CD8-positive, alpha-beta memory T cell (primary cell): Measurements from ENCODE around the gene RASSF1. TPM values are rescaled to one million over a fixed set of nuclear protein-coding genes. Genes with fewer than 3 reads are reported as not detected.

ENCODE experiments used
- CTCF ChIA-PET: fragments of 350-600 bp; sonication (Branson Sonifier 250); formaldehyde crosslinking; loops from one replicate; lab custom pipeline; 2021; ENCODE audit warnings: antibody characterized with exemption; lab: Charles Lee
- POLR2A ChIA-PET: fragments of 350-600 bp; sonication (Branson Sonifier 250); formaldehyde crosslinking; loops from one replicate; lab custom pipeline; 2021; ENCODE audit warnings: antibody characterized with exemption; lab: Charles Lee
- DNase-seq, 5 donors: peaks; one replicate each; pipeline versions ENCODE4 v3.0.0 to v3.0.0-alpha.2; 2020 to 2022; ENCODE audit warnings: mixed read lengths in 1 of 5
- H3K27ac ChIP-seq: one replicate; pipeline ENCODE4 v1.7.0; 2013; ENCODE audit warnings: low read depth, mild to moderate bottlenecking, low read length, moderate library complexity
- H3K27me3 ChIP-seq: 2 replicates; pipeline ENCODE4 v1.7.0; 2013; ENCODE audit warnings: low read length, mild to moderate bottlenecking; ENCODE audit not compliant: insufficient read depth, poor library complexity, severe bottlenecking
- H3K36me3 ChIP-seq: 2 replicates; pipeline ENCODE4 v1.7.0; 2013; ENCODE audit warnings: mild to moderate bottlenecking, low read length, moderate library complexity; ENCODE audit not compliant: insufficient read depth
- H3K4me1 ChIP-seq: 2 replicates; pipeline ENCODE4 v1.7.0; 2013; ENCODE audit warnings: mild to moderate bottlenecking, low read length, moderate library complexity; ENCODE audit not compliant: insufficient read depth
- H3K4me3 ChIP-seq: 2 replicates; pipeline ENCODE4 v1.7.0; 2013; ENCODE audit warnings: mild to moderate bottlenecking, low read length
- H3K9me3 ChIP-seq: 2 replicates; pipeline ENCODE4 v1.7.0; 2013; ENCODE audit warnings: mild to moderate bottlenecking, low read length
- H3K27ac Mint-ChIP-seq, 8 donors: one replicate each; pipeline ENCODE4 v1.8.0; 2020 to 2021; ENCODE audit warnings: mixed read lengths in 8 of 8, mild to moderate bottlenecking in 6 of 8, inconsistent platforms in 3 of 8, moderate library complexity in 3 of 8
- H3K27me3 Mint-ChIP-seq, 2 donors: one replicate each; pipeline ENCODE4 v1.8.0; 2020 to 2021; ENCODE audit warnings: mixed read lengths in 2 of 2, mild to moderate bottlenecking in 1 of 2, moderate library complexity in 1 of 2
- H3K36me3 Mint-ChIP-seq, 3 donors: one replicate each; pipeline ENCODE4 v1.8.0; 2020 to 2021; ENCODE audit warnings: mixed read lengths in 3 of 3, inconsistent platforms in 1 of 3, mild to moderate bottlenecking in 1 of 3
- H3K4me1 Mint-ChIP-seq, 3 donors: one replicate each; pipeline ENCODE4 v1.8.0; 2020 to 2021; ENCODE audit warnings: mixed read lengths in 3 of 3, inconsistent platforms in 1 of 3, mild to moderate bottlenecking in 1 of 3
- H3K4me3 Mint-ChIP-seq, 7 donors: one replicate each; pipeline ENCODE4 v1.8.0; 2020 to 2021; ENCODE audit warnings: mixed read lengths in 7 of 7, mild to moderate bottlenecking in 6 of 7, moderate library complexity in 4 of 7, inconsistent platforms in 2 of 7
- H3K9me3 Mint-ChIP-seq, 5 donors: one replicate each; pipeline ENCODE4 v1.8.0; 2020 to 2022; ENCODE audit warnings: mixed read lengths in 5 of 5, mild to moderate bottlenecking in 3 of 5, moderate library complexity in 2 of 5, inconsistent platforms in 1 of 5
- polyA plus RNA-seq: library from polyadenylated mRNA; unstranded; fragments of 300-500 nt; fragmentation: Illumina TruSeq; gene quantifications from one replicate; pipeline ENCODE4 v1.2.3, GENCODE V29; 2021
- total RNA-seq, 2 experiments: library from RNA; stranded (reverse); gene quantifications; one replicate each; pipeline ENCODE4 v1.2.3, GENCODE V29; 2021

RASSF1 gene
- total and polyA plus RNA-seq, 3 experiments from 2014 or later, result 70.8 to 152 (median 71.9) TPM

DNA sequence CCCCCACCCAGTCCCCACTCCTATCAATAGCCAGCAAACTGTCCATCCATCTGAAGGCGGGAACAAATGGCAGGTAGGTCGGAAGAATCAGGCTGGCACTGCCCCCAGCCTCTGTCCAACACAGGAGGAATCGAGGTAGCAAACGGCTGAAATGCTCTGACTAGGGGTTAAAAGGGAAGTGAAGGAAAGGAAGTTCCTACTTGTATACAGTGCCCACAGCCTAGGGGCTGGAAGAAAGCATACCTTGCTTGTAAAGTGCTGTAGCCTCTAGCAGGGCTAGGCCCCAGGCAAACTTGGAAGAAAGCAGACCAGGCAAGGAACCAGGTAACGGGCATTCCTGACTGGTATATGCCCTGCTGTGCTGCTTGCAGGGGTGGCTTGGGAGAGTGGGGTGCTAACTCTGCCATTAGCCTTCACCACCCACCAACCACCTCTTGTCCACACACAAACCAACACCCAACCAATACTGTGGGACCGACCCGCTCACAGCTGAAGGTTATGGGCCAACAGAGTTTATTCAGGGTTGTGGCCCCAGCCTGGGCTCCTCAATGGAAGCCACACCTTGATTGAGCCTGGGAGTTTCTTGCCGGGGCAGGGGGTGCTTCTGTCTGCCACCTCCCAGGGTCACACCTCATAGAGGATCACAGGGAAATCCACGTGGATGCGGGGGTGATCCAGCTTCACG is 15.0 kb downstream of the RASSF1 start:
- H3K4me3 Mint-ChIP-seq, result peak overlapping the region in 3 of 7 donors; percentile 47 to 85 (median 76)
- H3K4me3 ChIP-seq, result no peak overlapping the region
- H3K4me1 Mint-ChIP-seq, result peaks cover 20 to 40% (median 26%) of the 10 kb centered on the region in 3 donors
- H3K36me3 Mint-ChIP-seq, result peaks cover 0 to 41% (median 0%) of the 10 kb centered on the region in 3 donors
- POLR2A ChIA-PET, result interaction anchor here (3.9 kb wide), 1 partner anchor 12 kb away, joined by 57 read pairs; no protein-coding TSS in a partner anchor
- peak overlapping the region in 5 of 8 donors; percentile 45 to 80 (median 66) for H3K27ac Mint-ChIP-seq
- CTCF ChIA-PET, result interaction anchor here (1.0 to 3.3 kb wide), 4 partner anchors 11 to 26 kb away, joined by 3 to 22 read pairs (median 12); partner anchors contain the start of genes HYAL3 and NAA80
- no peaks in the 10 kb centered on the region for H3K9me3 Mint-ChIP-seq
- H3K36me3 ChIP-seq, result peaks cover 15% of the 10 kb centered on the region
- peaks cover 24% of the 10 kb centered on the region for H3K4me1 ChIP-seq
- DNase-seq, result no peak
- H3K27ac ChIP-seq, result no peak overlapping the region
- no peaks in the 10 kb centered on the region for H3K27me3 ChIP-seq
- H3K9me3 ChIP-seq, result no peaks in the 10 kb centered on the region
- peaks cover 0 to 1% of the 10 kb centered on the region in 2 donors for H3K27me3 Mint-ChIP-seq

GRCh38 chr3:50325113-50325480 is 15.5 kb downstream of the RASSF1 start:
- Mint-ChIP-seq H3K36me3 (peaks cover 0 to 35% (median 0%) of the 10 kb centered on the region in 3 donors), H3K27ac (peak overlapping the region in 5 of 8 donors; percentile 33 to 80 (median 70)), H3K27me3 (peaks cover 0 to 1% of the 10 kb centered on the region in 2 donors), H3K9me3 (no peaks in the 10 kb centered on the region), H3K4me3 (peak overlapping the region in 3 of 7 donors; percentile 47 to 85 (median 76)), H3K4me1 (peaks cover 25 to 45% (median 31%) of the 10 kb centered on the region in 3 donors)
- DNase-seq, result no peak
- Histone ChIP-seq H3K27me3 (no peaks in the 10 kb centered on the region), H3K4me3 (no peak overlapping the region), H3K27ac (no peak overlapping the region), H3K4me1 (peaks cover 29% of the 10 kb centered on the region), H3K36me3 (peaks cover 11% of the 10 kb centered on the region), H3K9me3 (no peaks in the 10 kb centered on the region)
- POLR2A ChIA-PET, result no interaction called here
- CTCF ChIA-PET, result interaction anchor here (1.0 to 3.3 kb wide), 11 partner anchors 11 to 131 kb away, joined by 3 to 22 read pairs (median 4); partner anchors contain the start of genes HYAL3 and NAA80

DNA sequence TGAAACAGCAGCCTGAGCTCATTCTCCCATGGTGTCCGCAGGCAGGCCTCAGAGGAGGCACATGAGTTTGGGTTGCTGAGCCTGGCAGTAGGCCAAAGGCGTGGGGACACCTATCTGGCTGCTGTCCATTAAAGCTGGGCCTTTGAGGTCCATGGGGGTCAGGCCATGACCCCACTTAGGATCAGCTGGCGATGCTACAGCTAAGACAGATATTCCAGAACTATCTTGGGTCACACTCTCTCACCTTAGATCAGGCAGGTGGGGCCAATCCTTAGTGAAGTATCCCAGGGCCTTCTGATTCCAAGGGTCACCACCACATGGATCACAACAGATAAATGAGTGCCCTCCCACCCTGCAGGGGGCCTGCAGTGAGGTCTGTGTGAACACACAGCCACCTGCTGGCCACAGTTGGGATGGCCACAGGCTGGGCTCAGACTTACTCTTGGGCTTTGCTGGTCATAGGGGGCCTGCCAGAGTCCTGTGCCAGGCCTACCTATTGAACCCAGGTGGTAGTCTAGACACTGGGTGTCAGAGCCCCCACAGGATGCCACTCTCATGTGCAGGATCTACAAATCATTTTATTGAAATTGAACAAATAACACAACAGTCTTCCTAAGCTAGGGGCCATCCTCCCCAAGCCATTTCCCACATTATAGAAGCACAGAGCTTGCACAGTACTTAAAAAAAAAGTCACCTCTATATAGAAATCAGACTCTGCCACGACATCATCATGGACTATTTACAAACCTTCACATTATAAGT is 16.1 kb downstream of the RASSF1 start:
- Histone ChIP-seq H3K36me3 (peaks cover 6% of the 10 kb centered on the region), H3K4me1 (peaks cover 35% of the 10 kb centered on the region), H3K9me3 (no peaks in the 10 kb centered on the region), H3K27ac (no peak overlapping the region), H3K4me3 (no peak overlapping the region), H3K27me3 (no peaks in the 10 kb centered on the region)
- H3K9me3 Mint-ChIP-seq, result no peaks in the 10 kb centered on the region
- peaks cover 30 to 51% (median 36%) of the 10 kb centered on the region in 3 donors for H3K4me1 Mint-ChIP-seq
- H3K27me3 Mint-ChIP-seq, result peaks cover 0 to 1% of the 10 kb centered on the region in 2 donors
- ChIA-PET CTCF (interaction anchor here (0.8 to 3.3 kb wide), 18 partner anchors 8 to 130 kb away, joined by 3 to 22 read pairs (median 4); partner anchors contain the start of genes HYAL3 and NAA80), POLR2A (interaction anchor here (2.0 kb wide), 1 partner anchor 13 kb away, joined by 6 read pairs; no protein-coding TSS in a partner anchor)
- peak overlapping the region; percentile 31 to 89 (median 64) for H3K27ac Mint-ChIP-seq
- DNase-seq, result peak; percentile 39 to 75 (median 50)
- peak overlapping the region in 2 of 7 donors; percentile 5 to 85 for H3K4me3 Mint-ChIP-seq
- H3K36me3 Mint-ChIP-seq, result peaks cover 0 to 30% (median 0%) of the 10 kb centered on the region in 3 donors

DNA sequence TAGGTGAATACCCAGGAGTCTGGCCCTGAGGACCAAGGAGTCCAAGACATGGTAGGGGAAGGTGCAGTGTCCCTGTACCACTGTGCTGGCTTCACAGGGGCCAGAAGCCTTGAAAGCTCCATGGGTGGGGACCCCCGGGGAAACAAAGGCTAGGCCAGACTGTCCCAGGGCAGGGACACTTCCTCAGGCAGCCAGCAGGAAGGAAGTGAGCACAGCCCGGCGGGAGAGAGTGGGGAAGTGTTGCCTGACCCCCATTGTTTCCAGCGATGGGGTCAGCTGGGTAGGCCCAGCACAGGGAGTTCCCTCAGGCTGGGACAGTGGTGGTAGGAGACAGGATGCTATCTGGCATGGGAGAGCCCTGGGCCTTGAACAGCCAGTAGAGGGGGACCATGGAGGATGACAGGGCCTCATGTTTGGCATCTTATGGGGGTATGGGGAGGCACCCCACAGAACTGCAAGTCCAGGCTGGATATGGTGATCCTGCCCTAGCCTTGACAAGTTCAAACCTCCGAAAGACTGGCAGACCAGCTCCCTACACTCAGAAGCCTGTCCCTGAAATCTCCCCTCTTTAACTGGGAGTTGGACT is 16.9 kb downstream of the RASSF1 start:
- no peak overlapping the region for H3K27ac ChIP-seq
- peaks cover 35 to 58% (median 43%) of the 10 kb centered on the region in 3 donors for H3K4me1 Mint-ChIP-seq
- H3K9me3 ChIP-seq, result no peaks in the 10 kb centered on the region
- H3K36me3 ChIP-seq, result peaks cover 4% of the 10 kb centered on the region
- H3K4me3 Mint-ChIP-seq, result peak overlapping the region in 1 of 7 donors; percentile 81
- H3K4me3 ChIP-seq, result no peak overlapping the region
- peak overlapping the region in 5 of 8 donors; percentile 38 to 84 (median 71) for H3K27ac Mint-ChIP-seq
- ChIA-PET CTCF (interaction anchor here (0.8 to 3.3 kb wide), 16 partner anchors 9 to 129 kb away, joined by 3 to 22 read pairs (median 4); partner anchors contain the start of genes HYAL3 and NAA80), POLR2A (interaction anchor here (0.6 to 2.0 kb wide), 2 partner anchors 14 to 35 kb away, joined by 3 to 6 read pairs; no protein-coding TSS in a partner anchor)
- no peaks in the 10 kb centered on the region for H3K27me3 ChIP-seq
- H3K9me3 Mint-ChIP-seq, result no peaks in the 10 kb centered on the region
- H3K36me3 Mint-ChIP-seq, result peaks cover 0 to 27% (median 0%) of the 10 kb centered on the region in 3 donors
- H3K4me1 ChIP-seq, result peaks cover 34% of the 10 kb centered on the region
- no peak for DNase-seq
- peaks cover 0 to 1% of the 10 kb centered on the region in 2 donors for H3K27me3 Mint-ChIP-seq

GRCh38 chr3:50323092-50323600 is 17.5 kb downstream of the RASSF1 start:
- H3K4me1 ChIP-seq, result peaks cover 29% of the 10 kb centered on the region
- H3K27ac Mint-ChIP-seq, result peak overlapping the region in 6 of 8 donors; percentile 43 to 84 (median 70)

DNA sequence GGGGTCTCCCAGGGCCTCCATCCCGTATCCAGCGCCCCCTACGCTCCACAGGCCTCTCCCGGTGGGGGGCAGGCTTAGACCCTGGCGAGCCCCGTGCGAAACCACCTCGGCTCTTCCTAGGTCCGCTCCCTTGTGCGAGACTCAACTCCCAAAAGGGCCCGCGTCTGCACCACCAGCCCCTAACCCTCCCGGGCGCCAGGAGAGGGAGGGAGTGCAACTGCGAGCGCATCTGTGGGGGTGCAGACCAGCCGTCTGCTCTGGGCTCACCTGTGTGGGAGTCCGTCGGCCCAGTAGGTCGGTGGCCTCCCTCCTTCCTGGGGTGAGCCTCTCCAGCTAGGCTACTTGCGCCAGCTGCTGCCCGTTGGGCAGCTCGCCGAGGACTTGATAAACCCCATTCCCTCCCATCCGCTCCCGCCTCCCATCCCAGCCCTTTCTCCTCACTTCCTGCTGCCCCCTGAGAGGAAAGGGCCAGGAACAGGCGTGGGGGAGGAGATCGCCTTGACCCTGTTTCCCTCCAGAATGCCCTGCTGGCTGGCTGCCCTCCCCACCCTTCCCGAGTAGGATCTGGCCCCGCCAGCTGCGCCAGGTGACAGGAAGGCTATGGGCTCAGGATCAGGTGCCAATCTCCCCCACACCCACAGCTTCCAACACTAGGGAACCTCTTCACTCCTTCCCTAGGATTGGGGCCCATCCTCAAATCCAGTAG is 18.1 kb downstream of the RASSF1 start, which contains the start of gene HYAL2:
TSS of gene HYAL2 (minus strand) at position 360 of the 706 bp plus-strand sequence. CDS start 2,256 bp downstream, outside the sequence.
- H3K27me3 Mint-ChIP-seq, result peaks cover 0 to 1% of the 10 kb centered on the region in 2 donors
- peak within 1 kb of the TSS; percentile 80 to 93 (median 87) for H3K4me3 Mint-ChIP-seq
- peak within 1 kb of the TSS; percentile 88 for H3K27ac ChIP-seq
- ChIA-PET POLR2A (interaction anchor here (1.4 to 2.0 kb wide), 3 partner anchors 15 to 28 kb away, joined by 4 to 6 read pairs (median 4); partner anchors contain the start of genes CYB561D2, HYAL3, NAA80 and NPRL2), CTCF (interaction anchor here (1.4 to 2.0 kb wide), 7 partner anchors 10 to 76 kb away, joined by 3 to 9 read pairs (median 5); partner anchors contain the start of genes CYB561D2, HYAL3, NAA80 and NPRL2)
- no peaks in the 10 kb centered on the region for H3K9me3 Mint-ChIP-seq
- H3K27me3 ChIP-seq, result no peaks in the 10 kb centered on the region
- H3K4me1 Mint-ChIP-seq, result peaks cover 33 to 59% (median 44%) of the 10 kb centered on the region in 3 donors
- peaks cover 28% of the 10 kb centered on the region for H3K4me1 ChIP-seq
- peak within 1 kb of the TSS; percentile 91 for H3K4me3 ChIP-seq
- H3K36me3 Mint-ChIP-seq, result peaks cover 0 to 21% (median 0%) of the 10 kb centered on the region in 3 donors
- H3K9me3 ChIP-seq, result no peaks in the 10 kb centered on the region
- H3K27ac Mint-ChIP-seq, result peak within 1 kb of the TSS; percentile 78 to 98 (median 90)
- H3K36me3 ChIP-seq, result peaks cover 4% of the 10 kb centered on the region
- DNase-seq, result no peak

More at GRCh38 chr3:50323092-50323600, 17.5 kb downstream of the RASSF1 start:
- ChIA-PET POLR2A (interaction anchor here (2.0 kb wide), 1 partner anchor 14 kb away, joined by 6 read pairs; no protein-coding TSS in a partner anchor), CTCF (interaction anchor here (1.1 to 2.0 kb wide), 6 partner anchors 9 to 128 kb away, joined by 3 to 9 read pairs (median 6); partner anchors contain the start of genes HYAL3 and NAA80)
- Mint-ChIP-seq H3K4me3 (peak overlapping the region in 6 of 7 donors; percentile 8 to 81 (median 46)), H3K36me3 (peaks cover 0 to 24% (median 0%) of the 10 kb centered on the region in 3 donors), H3K9me3 (no peaks in the 10 kb centered on the region), H3K27me3 (peaks cover 0 to 1% of the 10 kb centered on the region in 2 donors), H3K4me1 (peaks cover 34 to 58% (median 43%) of the 10 kb centered on the region in 3 donors)
- peaks cover 4% of the 10 kb centered on the region for H3K36me3 ChIP-seq
- no peaks in the 10 kb centered on the region for H3K9me3 ChIP-seq
- no peaks in the 10 kb centered on the region for H3K27me3 ChIP-seq
- DNase-seq, result no peak
- H3K4me3 ChIP-seq, result no peak overlapping the region
- no peak overlapping the region for H3K27ac ChIP-seq
